IMR-90 (cell line): ENCODE data around the gene SMAD4.

ENCODE experiments used
- FOS ChIP-seq: fragments of 150-350 bp; IDR thresholded peaks from 2 replicates; pipeline ENCODE4 v1.6.1; 2016; ENCODE audit warnings: low read depth, low read length
- POLR2A ChIP-seq: IDR thresholded peaks from 2 replicates; pipeline ENCODE4 v1.6.1; 2012; ENCODE audit warnings: mild to moderate bottlenecking, low read depth, low read length
- TF ChIP-seq, protein P1 (sequence below): conservative IDR thresholded peaks from 2 replicates; pipeline ENCODE4 v1.5.1; 2012; ENCODE audit warnings: mild to moderate bottlenecking, low read depth, low read length, improper control_type of control experiment

DNA sequence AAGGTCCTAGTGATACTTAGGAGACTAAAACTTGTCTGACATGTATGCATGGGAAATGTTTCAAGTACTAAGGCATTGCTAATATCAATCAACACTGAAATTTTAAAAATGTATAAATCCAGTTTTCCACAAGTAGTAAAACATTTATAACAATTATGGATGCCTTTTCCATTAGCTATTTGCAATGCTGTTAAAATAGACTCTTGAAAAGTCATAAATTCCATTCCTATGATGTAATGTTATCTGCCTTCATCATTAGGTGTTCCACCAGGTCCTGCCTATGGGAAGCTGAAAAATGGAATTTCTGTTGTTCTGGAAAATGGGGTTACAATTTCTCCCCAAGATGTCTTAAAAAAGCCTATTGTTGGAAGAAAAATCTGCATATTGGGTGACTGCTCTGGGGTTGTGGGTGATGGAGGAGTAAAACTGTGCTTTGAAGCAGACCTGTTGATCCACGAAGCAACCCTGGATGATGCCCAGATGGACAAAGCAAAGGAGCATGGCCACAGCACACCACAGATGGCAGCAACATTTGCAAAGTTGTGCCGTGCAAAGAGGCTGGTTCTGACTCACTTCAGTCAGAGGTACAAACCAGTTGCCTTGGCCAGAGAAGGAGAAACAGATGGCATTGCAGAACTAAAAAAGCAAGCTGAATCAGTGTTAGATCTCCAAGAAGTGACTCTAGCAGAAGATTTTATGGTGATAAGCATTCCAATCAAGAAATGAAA lies 43.5 kb upstream of the SMAD4 start:
- TF ChIP-seq, protein P1, sequence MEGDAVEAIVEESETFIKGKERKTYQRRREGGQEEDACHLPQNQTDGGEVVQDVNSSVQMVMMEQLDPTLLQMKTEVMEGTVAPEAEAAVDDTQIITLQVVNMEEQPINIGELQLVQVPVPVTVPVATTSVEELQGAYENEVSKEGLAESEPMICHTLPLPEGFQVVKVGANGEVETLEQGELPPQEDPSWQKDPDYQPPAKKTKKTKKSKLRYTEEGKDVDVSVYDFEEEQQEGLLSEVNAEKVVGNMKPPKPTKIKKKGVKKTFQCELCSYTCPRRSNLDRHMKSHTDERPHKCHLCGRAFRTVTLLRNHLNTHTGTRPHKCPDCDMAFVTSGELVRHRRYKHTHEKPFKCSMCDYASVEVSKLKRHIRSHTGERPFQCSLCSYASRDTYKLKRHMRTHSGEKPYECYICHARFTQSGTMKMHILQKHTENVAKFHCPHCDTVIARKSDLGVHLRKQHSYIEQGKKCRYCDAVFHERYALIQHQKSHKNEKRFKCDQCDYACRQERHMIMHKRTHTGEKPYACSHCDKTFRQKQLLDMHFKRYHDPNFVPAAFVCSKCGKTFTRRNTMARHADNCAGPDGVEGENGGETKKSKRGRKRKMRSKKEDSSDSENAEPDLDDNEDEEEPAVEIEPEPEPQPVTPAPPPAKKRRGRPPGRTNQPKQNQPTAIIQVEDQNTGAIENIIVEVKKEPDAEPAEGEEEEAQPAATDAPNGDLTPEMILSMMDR: no peak
- TF ChIP-seq FOS: no peak
- no peak for TF ChIP-seq POLR2A
